ENCODE data around the gene APOM. TPM values are rescaled to one million over a fixed set of nuclear protein-coding genes. Genes with fewer than 3 reads are reported as not detected.

The APOM gene
- total and polyA plus RNA-seq, 10 donors = 0.66 to 9.7 (median 2.8) TPM

DNA sequence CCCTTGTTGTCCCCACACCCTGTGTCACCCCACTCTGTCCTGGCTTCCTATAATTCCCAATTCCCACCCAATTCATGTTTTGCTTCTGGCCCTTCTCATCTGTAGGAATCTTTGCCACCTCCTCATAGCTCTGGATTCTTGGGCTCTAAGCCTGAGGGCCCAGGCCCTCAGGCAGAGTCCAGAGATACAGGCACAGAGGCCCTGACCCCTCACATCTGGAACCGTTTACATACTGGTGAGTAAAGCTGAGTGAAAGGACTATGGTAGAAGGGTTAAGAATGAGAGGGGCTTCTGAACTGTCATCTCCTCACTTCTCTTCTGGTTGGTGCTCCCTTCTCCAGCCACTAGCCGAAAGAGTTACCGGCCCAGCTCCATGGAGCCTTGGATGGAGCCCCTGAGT, 21.6 kb upstream of the APOM start:
- TF ChIP-seq POLR2A (IDR thresholded peaks at IDR 0.05) (no peak), POLR2AphosphoS5 (IDR thresholded peaks at IDR 0.05) (no peak)
- TF ChIP-seq, protein P1, sequence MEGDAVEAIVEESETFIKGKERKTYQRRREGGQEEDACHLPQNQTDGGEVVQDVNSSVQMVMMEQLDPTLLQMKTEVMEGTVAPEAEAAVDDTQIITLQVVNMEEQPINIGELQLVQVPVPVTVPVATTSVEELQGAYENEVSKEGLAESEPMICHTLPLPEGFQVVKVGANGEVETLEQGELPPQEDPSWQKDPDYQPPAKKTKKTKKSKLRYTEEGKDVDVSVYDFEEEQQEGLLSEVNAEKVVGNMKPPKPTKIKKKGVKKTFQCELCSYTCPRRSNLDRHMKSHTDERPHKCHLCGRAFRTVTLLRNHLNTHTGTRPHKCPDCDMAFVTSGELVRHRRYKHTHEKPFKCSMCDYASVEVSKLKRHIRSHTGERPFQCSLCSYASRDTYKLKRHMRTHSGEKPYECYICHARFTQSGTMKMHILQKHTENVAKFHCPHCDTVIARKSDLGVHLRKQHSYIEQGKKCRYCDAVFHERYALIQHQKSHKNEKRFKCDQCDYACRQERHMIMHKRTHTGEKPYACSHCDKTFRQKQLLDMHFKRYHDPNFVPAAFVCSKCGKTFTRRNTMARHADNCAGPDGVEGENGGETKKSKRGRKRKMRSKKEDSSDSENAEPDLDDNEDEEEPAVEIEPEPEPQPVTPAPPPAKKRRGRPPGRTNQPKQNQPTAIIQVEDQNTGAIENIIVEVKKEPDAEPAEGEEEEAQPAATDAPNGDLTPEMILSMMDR (IDR thresholded peaks at IDR 0.05 in 8 of 11, conservative IDR thresholded peaks at IDR 0.05 in 3 of 11) = no peak
- DNase-seq = no peak
- Histone ChIP-seq H3K4me1 (peaks cover 0 to 6% (median 0%) of the 10 kb centered on the region in 6 donors), H3K9me3 (no peaks in the 10 kb centered on the region), H3K27ac (no peak overlapping the region), H3K36me3 (peaks cover 0 to 100% (median 99%) of the 10 kb centered on the region in 6 donors), H3K27me3 (replicated peaks in 1 of 7) (no peaks in the 10 kb centered on the region), H3K4me3 (no peak overlapping the region)
- intact Hi-C loops (cut with DNase I; ENCODE audit: low total_unique reads) = no loop called here
- whole genome bisulfite sequencing, 5 donors = 76 to 94% (median 88%) methylated on average over 3 of the region's 3 CpGs

DNA sequence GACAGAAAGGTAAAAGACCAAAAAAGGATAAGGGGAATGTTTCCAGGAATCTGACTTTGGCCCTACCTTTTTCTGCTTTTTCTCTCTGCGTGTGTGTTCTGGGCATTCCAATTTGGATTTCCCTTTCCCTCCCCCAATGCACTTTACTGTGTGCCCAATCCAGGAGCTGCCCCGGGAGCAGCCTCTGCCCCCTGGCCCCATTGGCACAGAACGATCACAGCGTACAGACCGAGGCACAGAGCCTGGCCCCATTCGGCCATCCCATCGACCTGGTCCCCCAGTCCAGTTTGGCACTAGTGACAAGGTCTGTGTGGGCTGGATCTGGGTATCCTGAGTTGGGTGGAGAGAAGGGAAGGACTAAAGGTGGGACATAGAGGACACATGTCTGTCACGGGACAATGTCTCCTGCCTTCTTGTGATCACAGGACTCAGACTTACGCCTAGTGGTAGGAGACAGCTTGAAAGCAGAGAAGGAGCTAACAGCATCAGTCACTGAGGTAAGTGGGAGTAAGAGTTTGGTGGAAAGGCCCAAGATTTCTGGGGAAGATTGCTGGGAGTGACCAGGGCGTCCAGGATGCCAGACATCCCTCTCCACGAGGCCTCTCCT, 20.6 kb upstream of the APOM start:
- no peaks in the 10 kb centered on the region for H3K9me3 ChIP-seq
- H3K36me3 ChIP-seq = peaks cover 0 to 100% (median 99%) of the 10 kb centered on the region in 6 donors
- DNase-seq = no peak
- no peak overlapping the region for H3K27ac ChIP-seq
- H3K4me3 ChIP-seq = no peak overlapping the region
- H3K27me3 ChIP-seq (replicated peaks in 1 of 7) = no peaks in the 10 kb centered on the region
- TF ChIP-seq, protein P1 (IDR thresholded peaks at IDR 0.05 in 8 of 11, conservative IDR thresholded peaks at IDR 0.05 in 3 of 11) = no peak
- TF ChIP-seq POLR2AphosphoS5 (IDR thresholded peaks at IDR 0.05) = peak in 2 of 3 donors; percentile 31 to 51
- H3K4me1 ChIP-seq = peaks cover 0 to 11% (median 2%) of the 10 kb centered on the region in 6 donors
- 78 to 92% (median 87%) methylated on average over 11 of the region's 11 CpGs for WGBS, 5 donors
- intact Hi-C loops (cut with DNase I; ENCODE audit: low total_unique reads) = no loop called here

DNA sequence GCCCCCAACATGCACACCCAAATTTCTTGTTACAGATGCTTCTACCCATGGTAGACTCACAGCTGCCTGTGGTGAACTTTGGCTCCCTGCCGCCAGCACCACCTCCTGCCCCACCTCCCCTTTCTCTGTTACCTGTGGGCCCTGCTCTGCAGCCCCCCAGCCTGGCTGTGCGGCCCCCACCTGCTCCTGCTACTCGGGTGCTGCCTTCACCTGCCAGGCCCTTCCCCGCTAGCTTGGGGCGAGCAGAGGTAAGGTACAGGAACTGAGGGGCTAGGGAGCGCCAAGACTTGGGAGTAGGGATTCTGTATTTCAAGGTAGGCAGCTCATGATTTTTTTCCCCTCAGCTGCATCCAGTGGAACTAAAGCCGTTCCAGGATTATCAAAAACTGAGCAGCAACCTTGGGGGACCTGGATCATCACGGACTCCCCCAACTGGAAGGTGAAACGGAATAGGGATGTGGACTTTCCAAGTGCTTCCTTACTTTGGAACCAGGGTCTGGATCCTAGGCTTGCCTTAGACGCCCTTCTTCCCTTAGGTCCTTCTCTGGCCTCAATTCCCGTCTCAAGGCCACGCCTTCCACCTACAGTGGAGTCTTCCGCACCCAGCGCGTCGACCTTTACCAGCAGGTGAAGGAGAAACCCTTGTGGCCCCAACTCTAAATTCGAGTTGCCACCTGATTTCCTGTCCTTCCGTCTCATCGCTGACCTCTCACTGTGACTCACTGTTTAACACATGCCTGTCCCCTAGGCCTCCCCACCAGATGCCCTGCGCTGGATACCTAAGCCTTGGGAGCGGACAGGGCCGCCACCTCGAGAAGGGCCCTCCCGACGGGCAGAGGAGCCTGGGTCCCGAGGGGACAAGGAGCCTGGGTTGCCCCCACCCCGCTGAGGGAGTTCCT, 18.7 kb upstream of the APOM start:
- Histone ChIP-seq H3K4me1 (peaks cover 0 to 14% (median 2%) of the 10 kb centered on the region in 6 donors), H3K27ac (no peak overlapping the region), H3K4me3 (no peak overlapping the region), H3K27me3 (replicated peaks in 1 of 7) (no peaks in the 10 kb centered on the region), H3K9me3 (no peaks in the 10 kb centered on the region), H3K36me3 (peaks cover 0 to 100% (median 99%) of the 10 kb centered on the region in 6 donors)
- intact Hi-C loops (cut with DNase I; ENCODE audit: low total_unique reads) = no loop called here
- peak; percentile 30 to 70 (median 54) for TF ChIP-seq POLR2AphosphoS5 (IDR thresholded peaks at IDR 0.05)
- no peak for TF ChIP-seq POLR2A (IDR thresholded peaks at IDR 0.05)
- no peak for DNase-seq
- WGBS, 5 donors = 79 to 86% (median 83%) methylated on average over 25 to 27 of the region's 27 CpGs

DNA sequence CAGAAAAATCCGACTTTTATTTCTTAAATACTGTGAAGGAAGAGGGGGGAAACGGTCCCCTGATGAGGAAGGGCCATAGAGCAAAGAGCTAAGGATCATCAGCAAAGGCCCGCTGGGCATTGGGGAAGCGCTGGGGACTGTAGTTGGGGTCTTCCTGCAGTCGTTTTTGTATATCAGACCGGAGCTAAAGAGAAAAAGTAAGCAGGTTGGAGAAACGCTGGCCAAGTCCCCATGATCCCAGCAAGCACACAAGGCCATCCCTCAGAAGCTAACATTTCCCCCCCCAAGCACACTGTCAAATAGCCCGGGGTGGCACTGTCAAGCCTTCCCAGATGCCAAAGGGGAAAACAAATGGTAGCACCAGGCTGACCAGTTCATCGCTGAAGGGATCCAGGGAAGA, 16.7 kb upstream of the APOM start:
- 84 to 94% (median 87%) methylated on average over 8 to 9 of the region's 9 CpGs for WGBS, 5 donors
- peaks cover 4 to 100% (median 99%) of the 10 kb centered on the region in 6 donors for H3K36me3 ChIP-seq
- intact Hi-C loops (cut with DNase I; ENCODE audit: low total_unique reads) = no loop called here
- no peaks in the 10 kb centered on the region for H3K9me3 ChIP-seq
- H3K4me3 ChIP-seq = no peak overlapping the region
- TF ChIP-seq POLR2AphosphoS5 (IDR thresholded peaks at IDR 0.05) (no peak), POLR2A (IDR thresholded peaks at IDR 0.05) (no peak)
- TF ChIP-seq, protein P1 (IDR thresholded peaks at IDR 0.05 in 8 of 11, conservative IDR thresholded peaks at IDR 0.05 in 3 of 11) = no peak
- DNase-seq = no peak
- peak overlapping the region in 1 of 8 donors; percentile 46 for H3K27ac ChIP-seq
- peaks cover 0 to 12% (median 2%) of the 10 kb centered on the region in 6 donors for H3K4me1 ChIP-seq
- H3K27me3 ChIP-seq (replicated peaks in 1 of 7) = no peaks in the 10 kb centered on the region
